Lower leg skin (tissue), 4 donors: ENCODE measurements around the gene ABCA13. TPM values are rescaled to one million over a fixed set of nuclear protein-coding genes. Genes with fewer than 3 reads are reported as not detected.
A peak's percentile ranks its signal among the peaks of the same experiment; 100 is the strongest.

Experiments
- DNase-seq, 2 donors: peaks; one replicate each; pipeline ENCODE4 v3.0.0-alpha.2; 2019; ENCODE audit warnings: low spot score in 2 of 2
- H3K4me3 ChIP-seq: fragments of 200-600 bp; sonication (generic); 2 replicates; pipeline ENCODE4 v1.5.1; 2017; ENCODE audit warnings: mild to moderate bottlenecking, low read depth; ENCODE audit not compliant: poor library complexity, severe bottlenecking
- CTCF ChIP-seq, 3 donors: fragments of 450-650 bp; IDR thresholded peaks; one replicate each; pipeline ENCODE4 v1.5.1; 2016; ENCODE audit warnings: antibody characterized with exemption in 3 of 3, mild to moderate bottlenecking in 3 of 3, moderate library complexity in 2 of 3
- POLR2A ChIP-seq, 2 donors: fragments of 450-650 bp; IDR thresholded peaks; one replicate each; pipeline ENCODE4 v1.6.1; 2016 to 2017; ENCODE audit warnings: antibody characterized with exemption in 2 of 2, mild to moderate bottlenecking in 1 of 2, moderate library complexity in 1 of 2
- whole genome bisulfite sequencing, 2 donors: methylation state at CpG; one replicate each; pipeline ENCODE4 v1.1.5; 2018; 5-methylcytosine and 5-hydroxymethylcytosine counted together
- intact Hi-C: fragments of 100-400 bp; cut with DNase I; formaldehyde crosslinking; loops from one replicate; pipeline ENCODE4 v1.15.0; 2023; ENCODE audit warnings: low total_unique reads
- total RNA-seq, 4 donors: library from RNA; depleted of rRNA; stranded (reverse); fragments of >200 nt; gene quantifications; one replicate each; pipeline ENCODE4 v1.1.0, GENCODE V29; 2016

ABCA13 gene
- total RNA-seq, 4 donors from 2014 or later = 0.08 to 1.7 (median 0.52) TPM

- no peak overlapping the region for H3K4me3 ChIP-seq
- DNase-seq = no peak
- intact Hi-C loops = no loop called here
- WGBS, 2 donors = 35 to 42% methylated on average over 2 of the region's 2 CpGs
- TF ChIP-seq CTCF (IDR thresholded peaks at IDR 0.05) (no peak), POLR2A (IDR thresholded peaks at IDR 0.05) (no peak)
Measured at GRCh38 chr7:48296966-48297365, 125.7 kb downstream of the ABCA13 start.

- intact Hi-C loops = no loop called here
- H3K4me3 ChIP-seq = no peak overlapping the region
- 59 to 61% methylated on average over 5 of the region's 5 CpGs for WGBS, 2 donors
Measured at GRCh38 chr7:48298779-48299178, 127.5 kb downstream of the ABCA13 start.

GRCh38 chr7:48299580-48300169 lies 128.4 kb downstream of the ABCA13 start:
- intact Hi-C loops = loop anchor here (5.0 kb wide), 1 partner anchor 278 kb away; no protein-coding TSS in a partner anchor
- peak in 1 of 2 donors; percentile 28 for DNase-seq
- WGBS, 2 donors = 35 to 42% methylated on average over 4 of the region's 4 CpGs
- TF ChIP-seq POLR2A (IDR thresholded peaks at IDR 0.05) = no peak
- no peak for TF ChIP-seq CTCF (IDR thresholded peaks at IDR 0.05)
- no peak overlapping the region for H3K4me3 ChIP-seq

More at GRCh38 chr7:48298779-48299178, 127.5 kb downstream of the ABCA13 start:
- TF ChIP-seq POLR2A (IDR thresholded peaks at IDR 0.05) (no peak), CTCF (IDR thresholded peaks at IDR 0.05) (no peak)
- no peak for DNase-seq

GRCh38 chr7:48300301-48300700 lies 129.0 kb downstream of the ABCA13 start:
- no peak for TF ChIP-seq CTCF (IDR thresholded peaks at IDR 0.05)
- 48 to 61% methylated on average over 2 of the region's 2 CpGs for WGBS, 2 donors

GRCh38 chr7:48301201-48301600 lies 129.9 kb downstream of the ABCA13 start:
- no peak overlapping the region for H3K4me3 ChIP-seq
- WGBS, 2 donors = 41 to 43% methylated on average over 3 of the region's 3 CpGs
- TF ChIP-seq POLR2A (IDR thresholded peaks at IDR 0.05) (no peak), CTCF (IDR thresholded peaks at IDR 0.05) (no peak)
- intact Hi-C loops = loop anchor here (5.0 kb wide), 1 partner anchor 276 kb away; no protein-coding TSS in a partner anchor
- DNase-seq = no peak

More at GRCh38 chr7:48300301-48300700, 129.0 kb downstream of the ABCA13 start:
- no peak overlapping the region for H3K4me3 ChIP-seq
- no peak for DNase-seq
- intact Hi-C loops = loop anchor here (5.0 kb wide), 1 partner anchor 277 kb away; no protein-coding TSS in a partner anchor

GRCh38 chr7:48304641-48305040 lies 133.4 kb downstream of the ABCA13 start:
- no peak overlapping the region for H3K4me3 ChIP-seq
- no peak for DNase-seq
- no peak for TF ChIP-seq POLR2A (IDR thresholded peaks at IDR 0.05)
- no peak for TF ChIP-seq CTCF (IDR thresholded peaks at IDR 0.05)
- whole genome bisulfite sequencing, 2 donors = 55 to 73% methylated on average over 1 of the region's 1 CpG
- intact Hi-C loops = loop anchor here (5.0 kb wide), 1 partner anchor 273 kb away; no protein-coding TSS in a partner anchor
